BE2C (cell line): ENCODE results near the gene OXER1.

Experiments used
- DNase-seq: peaks from one replicate; pipeline ENCODE4 v3.0.0-alpha.2; 2020
- H3K27me3 ChIP-seq: fragments of 250-450 bp; sonication (Bioruptor Pico); 2 replicates; pipeline ENCODE4 v1.5.1; 2020; ENCODE audit warnings: mild to moderate bottlenecking
- H3K36me3 ChIP-seq: fragments of 250-450 bp; sonication (Bioruptor Pico); 2 replicates; pipeline ENCODE4 v1.5.1; 2020; ENCODE audit warnings: mild to moderate bottlenecking
- H3K4me1 ChIP-seq: fragments of 250-450 bp; sonication (Bioruptor Pico); 2 replicates; pipeline ENCODE4 v1.5.1; 2020
- H3K4me3 ChIP-seq: 2 replicates; pipeline ENCODE4 v1.5.1; 2011; ENCODE audit warnings: low read depth, low read length
- H3K9me3 ChIP-seq: fragments of 250-450 bp; sonication (Bioruptor Pico); 2 replicates; pipeline ENCODE4 v1.5.1; 2020
- TF ChIP-seq, protein P1 (sequence below): IDR thresholded peaks from 2 replicates; pipeline ENCODE4 v1.5.1; 2012; ENCODE audit warnings: mild to moderate bottlenecking, low read depth, low read length

Gene OXER1

DNA sequence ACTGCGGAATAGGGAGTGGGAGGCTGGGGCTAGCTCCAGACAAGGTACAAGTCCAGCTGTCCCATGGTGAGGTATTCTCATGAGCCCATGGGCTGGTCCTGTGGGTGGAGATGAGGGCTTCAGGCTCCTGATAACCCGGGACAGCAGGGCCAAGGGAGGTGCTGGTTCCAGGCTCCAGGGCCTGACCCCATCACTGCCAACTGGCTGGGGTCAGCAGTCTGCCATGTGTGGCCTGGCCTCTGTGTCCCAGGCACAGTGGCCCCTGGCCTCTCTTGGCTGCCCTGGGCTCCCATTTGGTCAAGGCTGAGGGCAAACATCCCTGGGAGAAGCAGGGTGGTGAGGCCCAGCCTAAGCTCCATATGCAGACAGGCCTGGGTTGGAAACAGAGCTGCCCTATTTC is 966 bp upstream of the OXER1 start:
- DNase-seq, result no peak
- H3K4me3 ChIP-seq, result no peak overlapping the region
- no peaks in the 10 kb centered on the region for H3K27me3 ChIP-seq
- no peaks in the 10 kb centered on the region for H3K36me3 ChIP-seq
- no peaks in the 10 kb centered on the region; the same call in 1 of the 2 replicates for H3K4me1 ChIP-seq
- TF ChIP-seq, protein P1, sequence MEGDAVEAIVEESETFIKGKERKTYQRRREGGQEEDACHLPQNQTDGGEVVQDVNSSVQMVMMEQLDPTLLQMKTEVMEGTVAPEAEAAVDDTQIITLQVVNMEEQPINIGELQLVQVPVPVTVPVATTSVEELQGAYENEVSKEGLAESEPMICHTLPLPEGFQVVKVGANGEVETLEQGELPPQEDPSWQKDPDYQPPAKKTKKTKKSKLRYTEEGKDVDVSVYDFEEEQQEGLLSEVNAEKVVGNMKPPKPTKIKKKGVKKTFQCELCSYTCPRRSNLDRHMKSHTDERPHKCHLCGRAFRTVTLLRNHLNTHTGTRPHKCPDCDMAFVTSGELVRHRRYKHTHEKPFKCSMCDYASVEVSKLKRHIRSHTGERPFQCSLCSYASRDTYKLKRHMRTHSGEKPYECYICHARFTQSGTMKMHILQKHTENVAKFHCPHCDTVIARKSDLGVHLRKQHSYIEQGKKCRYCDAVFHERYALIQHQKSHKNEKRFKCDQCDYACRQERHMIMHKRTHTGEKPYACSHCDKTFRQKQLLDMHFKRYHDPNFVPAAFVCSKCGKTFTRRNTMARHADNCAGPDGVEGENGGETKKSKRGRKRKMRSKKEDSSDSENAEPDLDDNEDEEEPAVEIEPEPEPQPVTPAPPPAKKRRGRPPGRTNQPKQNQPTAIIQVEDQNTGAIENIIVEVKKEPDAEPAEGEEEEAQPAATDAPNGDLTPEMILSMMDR, result no peak
- H3K9me3 ChIP-seq, result no peaks in the 10 kb centered on the region

DNA sequence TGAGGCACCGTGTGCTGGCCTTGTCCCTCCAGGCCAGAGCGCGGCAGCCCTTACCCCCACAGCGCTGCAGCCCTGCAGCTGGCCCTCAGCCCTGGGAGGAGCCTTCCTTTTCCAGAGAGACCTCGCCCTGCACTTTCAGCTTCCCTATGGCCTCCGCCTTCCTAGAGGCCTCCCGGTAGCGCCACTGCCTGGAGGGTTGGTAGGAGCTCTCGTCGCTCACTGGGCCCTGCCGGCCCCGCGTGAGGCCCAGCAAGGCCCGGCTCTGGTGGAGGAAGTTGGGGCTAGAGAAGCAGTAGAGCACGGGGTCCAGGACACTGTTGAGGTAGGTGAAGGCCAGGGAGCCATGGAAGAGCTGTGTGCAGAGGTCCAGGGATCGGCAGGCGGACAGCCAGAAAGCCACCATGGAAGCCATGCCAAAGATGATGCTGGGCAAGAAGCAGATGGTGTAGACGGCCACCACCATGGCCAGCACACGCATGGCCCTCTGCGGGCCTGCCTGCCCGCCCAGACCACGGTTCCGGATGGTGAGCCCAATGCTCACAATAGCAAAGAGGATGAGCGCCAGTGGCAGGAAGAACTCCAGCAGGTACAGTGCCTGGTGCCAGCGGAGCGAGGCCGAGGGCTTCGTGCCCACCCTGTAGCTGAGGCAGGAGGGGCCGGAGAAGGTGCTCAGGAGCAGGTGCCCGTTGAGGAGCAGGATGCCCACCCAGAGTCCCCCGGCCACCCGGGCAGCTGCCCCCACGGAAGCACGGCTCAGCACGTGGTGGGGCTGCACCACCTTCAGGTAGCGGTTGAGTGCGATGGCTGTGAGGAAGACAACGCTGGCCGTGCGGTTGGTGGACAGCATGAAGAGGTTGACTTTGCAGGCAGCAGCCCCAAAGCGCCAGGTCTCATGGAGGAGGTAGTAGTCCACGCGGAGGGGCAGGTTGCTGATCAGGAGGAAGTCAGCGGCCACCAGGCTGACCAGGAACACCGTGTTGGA is 821 bp downstream of the OXER1 start:
- no peak for DNase-seq
- TF ChIP-seq, protein P1, result no peak
- Histone ChIP-seq H3K4me1 (no peaks in the 10 kb centered on the region; the same call in 1 of the 2 replicates), H3K36me3 (no peaks in the 10 kb centered on the region; the same call in 1 of the 2 replicates), H3K4me3 (no peak overlapping the region), H3K27me3 (no peaks in the 10 kb centered on the region), H3K9me3 (no peaks in the 10 kb centered on the region)

DNA sequence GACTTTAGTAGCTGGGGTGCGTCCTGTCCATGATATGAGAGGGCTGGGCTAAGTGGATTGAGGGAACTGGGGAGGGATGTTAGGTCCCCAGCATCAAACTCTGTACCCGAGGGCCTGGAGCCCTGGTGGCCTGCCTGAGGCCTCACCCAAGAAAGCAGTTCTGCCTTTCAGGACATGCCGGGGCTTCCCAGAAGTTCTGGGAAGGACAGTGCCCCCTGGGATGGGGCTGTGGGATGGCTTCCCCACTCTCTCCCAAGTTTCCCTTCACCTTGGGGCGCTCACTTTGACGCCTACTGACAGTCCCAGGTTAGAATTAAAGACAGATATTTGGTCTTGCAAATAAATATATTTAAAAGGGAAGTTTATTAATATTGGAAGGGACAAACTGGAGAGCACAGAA is 1.8 kb downstream of the OXER1 start:
- TF ChIP-seq, protein P1, result no peak
- Histone ChIP-seq H3K27me3 (no peaks in the 10 kb centered on the region), H3K4me3 (no peak overlapping the region), H3K4me1 (no peaks in the 10 kb centered on the region), H3K9me3 (no peaks in the 10 kb centered on the region), H3K36me3 (no peaks in the 10 kb centered on the region; the same call in 1 of the 2 replicates)
- DNase-seq, result no peak

DNA sequence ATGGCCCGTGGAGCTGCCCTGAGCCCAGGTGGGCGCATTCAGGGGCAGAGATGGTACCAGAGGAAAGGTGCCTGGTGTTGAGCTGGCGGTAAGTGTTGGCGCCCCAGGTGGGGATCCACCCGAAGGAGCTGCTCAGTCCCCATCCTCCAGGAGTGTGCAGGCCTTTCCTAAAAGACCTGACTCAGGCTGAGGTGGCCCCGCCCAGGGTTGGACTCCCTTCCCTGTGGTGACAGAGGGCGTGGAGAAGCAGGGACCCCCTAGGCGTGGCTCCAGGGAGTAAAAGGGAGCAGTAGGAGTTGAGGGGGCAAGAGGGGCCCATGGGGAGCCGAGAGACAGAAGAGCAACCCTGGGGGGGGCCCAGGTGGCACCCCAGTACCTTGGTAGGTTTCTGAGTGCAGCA is 2.4 kb downstream of the OXER1 start:
- no peaks in the 10 kb centered on the region for H3K27me3 ChIP-seq
- H3K9me3 ChIP-seq, result no peaks in the 10 kb centered on the region
- H3K4me3 ChIP-seq, result no peak overlapping the region
- no peaks in the 10 kb centered on the region; the same call in 1 of the 2 replicates for H3K36me3 ChIP-seq
- no peak for DNase-seq
- no peaks in the 10 kb centered on the region for H3K4me1 ChIP-seq
- TF ChIP-seq, protein P1, result no peak

DNA sequence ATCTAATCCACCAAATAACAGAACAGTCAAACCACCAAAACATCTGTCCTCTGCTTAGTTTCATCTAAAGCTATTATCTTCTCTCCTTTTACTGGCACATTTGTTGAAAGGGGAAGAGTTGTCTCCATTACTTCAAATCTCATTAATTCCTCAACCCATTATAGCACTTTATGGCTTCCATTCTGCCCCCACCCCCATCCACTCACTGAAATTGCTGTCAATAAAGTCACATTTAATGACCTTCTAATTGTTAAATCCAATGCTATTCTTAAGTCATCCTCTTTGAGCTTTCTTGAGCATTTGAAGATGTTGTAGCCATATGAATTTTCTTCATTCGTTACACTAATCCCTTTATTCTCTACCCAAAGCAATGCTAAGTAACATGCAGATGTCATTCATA is 5.2 kb downstream of the OXER1 start:
- Histone ChIP-seq H3K4me3 (no peak overlapping the region), H3K9me3 (no peaks in the 10 kb centered on the region), H3K36me3 (no peaks in the 10 kb centered on the region; the same call in 1 of the 2 replicates), H3K4me1 (no peaks in the 10 kb centered on the region), H3K27me3 (no peaks in the 10 kb centered on the region)
- TF ChIP-seq, protein P1, result no peak
- no peak for DNase-seq
